Measurements from ENCODE around the gene RHD.
A peak's percentile ranks its signal among the peaks of the same experiment; 100 is the strongest.
"Not testable (repeated sequence)": the region's sequence is repeated elsewhere in the genome, so short reads cannot be mapped to it uniquely, and the experiment has no call there.

Gene RHD

GRCh38 chr1:25272238-25272637 lies at the start of gene RHD:
RHD (plus strand) TSS chr1:25272509; CDS start chr1:25272548, 39 bp downstream.
- DNase-seq: not testable (repeated sequence)

- no peak for DNase-seq
These were observed 49.7 kb upstream of the RHD start for GRCh38 chr1:25222606-25223005.

- no peak for DNase-seq
These were observed 48.8 kb upstream of the RHD start for GRCh38 chr1:25223471-25223870.

- peak; percentile 95 for DNase-seq
These were observed 40.1 kb upstream of the RHD start, which contains the start of gene SYF2 for GRCh38 chr1:25232027-25232865. SYF2 (minus strand) TSS chr1:25232502; CDS start chr1:25232467, 35 bp downstream.

GRCh38 chr1:25232866-25233784 lies 39.2 kb upstream of the RHD start:
- peak; percentile 82 for DNase-seq

- not testable (repeated sequence) for DNase-seq
These were observed 36.9 kb upstream of the RHD start for GRCh38 chr1:25235411-25235810.

- DNase-seq: not testable (repeated sequence)
These were observed 36.0 kb upstream of the RHD start for GRCh38 chr1:25236261-25236660.

GRCh38 chr1:25238046-25238445 lies 34.3 kb upstream of the RHD start:
- DNase-seq: no peak

GRCh38 chr1:25239681-25240541 lies 32.4 kb upstream of the RHD start:
- peak; percentile 95 for DNase-seq

GRCh38 chr1:25243907-25244306 lies 28.4 kb upstream of the RHD start:
- no peak for DNase-seq

- no peak for DNase-seq
These were observed 26.9 kb upstream of the RHD start for GRCh38 chr1:25245393-25245792.

- no peak for DNase-seq
These were observed 26.3 kb upstream of the RHD start for GRCh38 chr1:25245809-25246599.

- DNase-seq: peak; percentile 78
These were observed 25.7 kb upstream of the RHD start for GRCh38 chr1:25246600-25247023.

GRCh38 chr1:25247024-25247828 lies 25.1 kb upstream of the RHD start, which contains the start of gene RSRP1:
RSRP1 (minus strand) TSS chr1:25247454; CDS start chr1:25246963, 491 bp downstream.
- DNase-seq: peak; percentile 100

- no peak for DNase-seq
These were observed 24.2 kb upstream of the RHD start for GRCh38 chr1:25247829-25248754.

GRCh38 chr1:25253911-25254310 lies 18.4 kb upstream of the RHD start:
- no peak for DNase-seq

GRCh38 chr1:25255706-25256577 lies 16.4 kb upstream of the RHD start:
- DNase-seq: no peak

- no peak for DNase-seq
These were observed 15.7 kb upstream of the RHD start for GRCh38 chr1:25256578-25256965.

Data from activated effector memory CD4-positive, alpha-beta T cell treated with anti-CD3 and anti-CD28 coated beads, Interleukin-2, amount 50 U/mL, for 16 hours (primary cell).